HG02938 (cell line): ENCODE data around the gene TUBA4B.

ENCODE experiments used
- ATAC-seq: cut with Tn5 transposase; IDR thresholded peaks from one replicate; pipeline ENCODE4 v1.9.1; 2021; ENCODE audit warnings: mild to moderate bottlenecking, moderate library complexity; ENCODE audit not compliant: unreplicated experiment

Gene TUBA4B

GRCh38 chr2:219218732-219219701, 34.0 kb upstream of the TUBA4B start, which contains the start of gene ABCB6:
Gene ABCB6 (minus strand): TSS chr2:219218958. CDS start chr2:219218673, 285 bp downstream.
- peak; percentile 72 for ATAC-seq

- ATAC-seq, result no peak
These were observed 33.1 kb upstream of the TUBA4B start for GRCh38 chr2:219219784-219220532.

- no peak for ATAC-seq
These were observed 32.2 kb upstream of the TUBA4B start for GRCh38 chr2:219220652-219221402.

GRCh38 chr2:219221957-219222518, 31.0 kb upstream of the TUBA4B start:
- no peak for ATAC-seq

DNA sequence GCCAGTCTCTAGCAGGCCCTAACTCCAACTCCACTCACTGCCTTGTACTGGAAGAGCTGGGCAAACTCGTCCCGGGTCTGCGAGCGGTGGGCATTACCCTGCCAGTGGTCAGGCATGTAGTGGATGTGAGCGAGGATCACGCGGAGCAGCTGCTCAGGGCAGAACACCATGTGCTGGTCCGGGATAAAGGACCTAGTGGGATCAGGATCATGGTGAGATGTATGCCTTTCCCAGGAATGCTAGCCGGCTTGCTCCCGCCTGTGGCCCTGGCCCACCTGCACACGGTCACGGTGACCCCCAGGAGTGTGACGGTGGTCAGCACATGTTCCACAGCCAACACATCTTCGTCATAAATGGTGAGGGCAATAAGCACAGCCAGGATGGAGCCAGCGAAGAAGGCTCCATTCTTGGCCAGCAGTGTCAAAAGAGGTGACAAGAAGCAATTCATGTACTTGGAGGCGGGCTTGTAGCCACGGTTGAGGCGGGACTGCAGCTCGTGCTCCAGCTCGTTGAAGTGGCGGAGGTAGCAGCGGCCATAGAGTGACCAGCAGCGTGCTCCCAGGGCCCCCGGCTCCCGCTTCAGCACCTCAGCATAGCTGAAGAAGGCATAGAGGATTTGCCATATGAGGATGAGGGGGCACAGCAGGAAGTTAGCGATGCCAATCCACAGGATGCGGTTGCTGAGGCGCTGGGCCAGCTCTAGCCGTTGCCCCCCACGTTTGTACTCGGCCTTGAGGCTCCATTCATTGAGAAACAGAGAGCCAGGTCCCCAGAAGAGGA, 29.0 kb upstream of the TUBA4B start:
- no peak for ATAC-seq

GRCh38 chr2:219225350-219225749, 27.7 kb upstream of the TUBA4B start:
- no peak for ATAC-seq

DNA sequence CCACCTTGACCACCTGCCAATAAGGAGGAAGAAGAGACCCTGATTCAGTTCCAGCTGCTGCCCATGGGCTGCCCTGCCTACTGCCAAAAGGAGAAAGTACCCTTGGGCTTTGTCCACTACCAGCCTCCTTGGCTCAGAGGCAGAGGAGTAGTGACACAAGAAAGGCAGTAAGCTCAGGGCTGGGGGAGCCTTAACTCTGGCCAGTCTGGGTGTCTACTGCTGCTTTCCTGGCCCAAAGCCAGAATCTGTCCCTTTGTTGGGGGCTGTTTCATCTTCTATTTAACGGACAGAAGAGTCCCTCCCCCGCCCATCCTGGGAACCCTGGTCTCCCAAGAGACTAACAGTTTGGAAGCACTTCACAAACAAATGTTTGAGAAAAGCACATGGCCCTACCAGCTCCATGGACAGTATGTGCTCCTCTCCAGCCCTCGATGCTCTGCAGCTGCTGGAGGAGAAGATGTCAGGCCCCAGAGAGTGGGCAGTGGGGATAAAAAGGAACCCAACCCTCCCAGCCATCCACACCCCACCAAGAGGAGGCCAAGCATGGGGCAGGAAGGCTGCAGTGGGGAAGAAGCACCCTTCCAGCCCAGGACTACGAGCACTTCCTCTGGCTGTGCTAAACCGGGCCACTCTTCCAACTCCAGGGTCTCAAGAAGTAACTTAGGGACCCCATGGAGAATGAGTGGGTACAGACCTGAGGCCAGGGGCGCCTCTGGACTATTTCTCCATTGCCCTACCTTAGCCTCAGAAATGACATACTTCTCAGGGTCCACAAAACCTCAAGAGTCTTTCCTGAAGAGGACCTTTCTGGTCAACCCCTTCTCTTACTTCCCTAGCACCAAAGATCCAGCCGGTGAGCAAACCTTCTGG, 24.8 kb upstream of the TUBA4B start:
- no peak for ATAC-seq

DNA sequence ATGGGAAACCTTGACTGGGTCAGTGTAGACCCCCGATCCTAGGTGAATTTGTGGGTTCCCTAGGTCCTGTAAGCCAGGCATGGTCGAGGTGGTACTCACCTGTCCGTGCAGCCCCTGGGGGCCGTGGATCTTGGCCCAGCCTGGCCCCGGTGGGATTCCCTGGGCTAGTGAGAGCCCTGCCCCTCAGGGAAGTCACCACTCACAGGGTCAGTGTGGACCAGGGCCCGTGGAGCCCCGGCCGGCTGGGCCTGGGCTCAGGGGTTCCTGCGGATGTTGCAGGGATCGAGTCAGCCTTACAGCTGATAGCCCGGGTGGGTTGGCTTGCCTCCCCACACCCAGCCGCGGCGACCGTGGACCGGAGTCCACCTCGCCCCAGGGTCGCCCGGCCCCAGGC, 24.1 kb upstream of the TUBA4B start:
- ATAC-seq, result no peak

- ATAC-seq, result peak; percentile 97
These were observed 23.6 kb upstream of the TUBA4B start, which contains the start of the genes ANKZF1 and ATG9A for GRCh38 chr2:219229305-219230058. Gene ANKZF1 (plus strand): TSS chr2:219229806. CDS start chr2:219230258, 452 bp downstream. Gene ATG9A (minus strand): TSS chr2:219229636. CDS start chr2:219228024, 1,612 bp downstream.

DNA sequence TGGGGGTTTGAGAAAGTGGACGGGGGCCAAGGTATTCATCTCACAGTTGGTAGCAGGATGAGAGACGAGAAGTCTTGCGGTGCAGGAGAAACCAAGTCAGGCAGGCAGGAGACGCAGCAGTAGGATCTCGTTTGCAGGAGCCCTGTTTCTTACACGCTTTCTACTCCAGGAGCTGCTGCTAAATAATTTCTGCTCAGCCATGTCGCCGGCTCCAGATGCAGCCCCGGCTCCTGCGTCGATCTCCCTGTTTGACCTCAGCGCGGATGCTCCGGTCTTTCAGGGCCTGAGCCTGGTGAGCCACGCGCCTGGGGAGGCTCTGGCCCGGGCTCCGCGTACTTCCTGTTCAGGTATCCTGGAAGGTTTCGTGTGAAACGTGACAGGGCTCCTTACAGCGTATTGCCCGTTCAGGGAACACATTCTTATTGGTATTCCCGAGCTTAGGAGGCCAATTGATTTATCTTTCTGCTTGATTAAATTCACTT, 22.9 kb upstream of the TUBA4B start:
- ATAC-seq, result peak; percentile 11

- ATAC-seq, result no peak
These were observed 18.7 kb upstream of the TUBA4B start for GRCh38 chr2:219234331-219234730.

GRCh38 chr2:219243291-219243761, 9.7 kb upstream of the TUBA4B start:
- no peak for ATAC-seq

DNA sequence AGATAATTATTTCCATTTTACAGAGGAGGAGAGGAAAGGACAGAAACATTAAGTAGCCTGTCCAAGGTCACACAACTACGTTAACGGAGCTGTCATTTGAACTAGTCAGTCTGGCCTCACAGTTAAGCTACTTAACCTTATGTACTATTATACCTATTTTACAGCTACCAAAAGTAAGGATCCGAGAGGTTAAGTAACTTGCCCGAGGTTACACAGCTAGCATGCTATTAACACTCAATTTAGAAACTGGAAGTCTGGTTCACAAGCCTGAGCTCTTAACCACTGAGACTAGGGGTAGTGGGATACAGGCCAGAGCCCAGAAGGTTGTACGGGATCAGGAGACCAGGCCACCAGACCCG, 8.3 kb upstream of the TUBA4B start:
- no peak for ATAC-seq

GRCh38 chr2:219245148-219245898, 7.7 kb upstream of the TUBA4B start, which contains the start of the genes GLB1L and STK16:
Gene GLB1L (minus strand): TSS chr2:219245444. CDS start chr2:219243573, 1,871 bp downstream.
Gene STK16 (plus strand): TSS chr2:219245479. CDS start chr2:219246000, 521 bp downstream.
- ATAC-seq, result peak; percentile 64

GRCh38 chr2:219245899-219246230, 7.2 kb upstream of the TUBA4B start:
- ATAC-seq, result no peak

GRCh38 chr2:219246559-219246958, 6.5 kb upstream of the TUBA4B start:
- ATAC-seq, result no peak
